GM20000 (cell line): ENCODE data around the gene NRP1.

ENCODE experiments used
- DNase-seq: peaks from one replicate; pipeline ENCODE4 v3.0.0; 2012; ENCODE audit warnings: low spot score
- CTCF ChIP-seq: IDR thresholded peaks from 2 replicates; pipeline ENCODE4 v1.5.1; 2012; ENCODE audit warnings: mild to moderate bottlenecking, control low read depth; ENCODE audit errors: extremely low read depth, missing control alignments

The NRP1 gene

DNA sequence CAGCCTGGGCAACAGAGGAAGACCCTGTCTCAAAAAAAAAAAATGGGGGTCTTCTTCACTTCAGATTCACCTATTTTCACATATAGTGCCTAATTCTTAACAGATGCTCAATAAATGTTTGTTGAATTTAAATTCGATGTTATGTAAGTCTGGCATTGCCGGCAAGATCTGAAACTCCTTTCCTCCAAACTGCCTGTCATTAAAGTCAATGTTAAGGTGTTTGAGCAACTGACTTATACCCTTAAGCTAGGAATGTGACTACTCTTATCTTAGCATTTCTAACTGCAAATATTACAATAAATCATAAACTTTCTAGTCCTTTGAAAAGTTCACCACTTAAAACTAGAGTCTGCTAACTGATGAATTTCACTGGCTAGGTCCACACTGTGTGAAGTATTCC lies 95.2 kb downstream of the NRP1 start:
- no peak for DNase-seq
- no peak for TF ChIP-seq CTCF

DNA sequence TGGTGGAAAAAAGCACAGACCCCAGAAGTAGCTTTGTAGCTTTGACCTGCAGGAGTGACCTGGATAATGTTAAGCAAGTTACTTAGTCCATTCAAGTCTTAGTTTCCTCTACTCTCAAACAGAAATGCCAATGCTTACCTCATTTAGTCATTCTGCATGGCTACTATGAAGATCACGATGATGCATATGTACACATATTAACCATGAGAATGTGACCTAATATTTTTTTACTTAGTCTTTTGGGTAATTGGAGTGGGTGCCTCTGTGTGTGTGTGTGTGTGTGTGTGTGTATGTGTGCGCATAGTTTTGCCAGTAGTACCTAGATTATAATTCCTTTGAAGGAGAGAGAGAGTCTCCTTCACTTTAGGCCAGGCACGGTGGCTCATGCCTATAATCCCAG lies 95.8 kb downstream of the NRP1 start:
- DNase-seq = no peak

GRCh38 chr10:33237736-33238624 lies 96.5 kb downstream of the NRP1 start:
- DNase-seq = no peak
- TF ChIP-seq CTCF = no peak

More for the DNA sequence above, 95.8 kb downstream of the NRP1 start:
- TF ChIP-seq CTCF = no peak

- no peak for TF ChIP-seq CTCF
- no peak for DNase-seq
Measured at GRCh38 chr10:33236916-33237315, 97.6 kb downstream of the NRP1 start.

- no peak for DNase-seq
- no peak for TF ChIP-seq CTCF
Measured at GRCh38 chr10:33235951-33236350, 98.5 kb downstream of the NRP1 start.

DNA sequence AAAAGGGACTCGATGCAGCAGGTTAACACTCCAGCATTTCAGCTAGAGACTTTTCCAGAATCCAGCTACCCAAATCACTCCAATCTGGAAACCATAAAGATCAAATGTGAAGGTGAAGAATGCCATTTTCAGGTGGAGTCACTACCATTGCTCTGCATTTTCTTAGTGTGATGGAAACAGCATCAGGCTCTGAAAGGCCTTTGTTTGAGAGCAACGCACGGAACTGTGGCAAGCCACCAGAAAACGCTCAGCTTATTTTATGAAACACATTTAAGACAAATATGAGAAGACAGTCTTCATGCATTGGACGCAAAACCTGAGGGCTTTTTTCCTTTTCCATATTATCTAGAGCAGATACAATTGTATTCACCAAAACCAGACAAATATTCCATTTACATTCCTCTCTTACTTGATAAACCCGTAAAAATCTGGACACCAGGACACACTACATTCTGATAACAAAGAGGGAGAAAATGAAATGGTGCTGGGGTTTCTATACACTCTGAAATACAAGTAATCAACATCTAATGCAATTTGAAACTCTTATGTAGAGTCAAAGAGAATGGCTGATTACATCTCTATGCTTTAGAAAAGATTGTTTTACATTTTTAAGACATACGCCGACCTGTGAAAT lies 99.1 kb downstream of the NRP1 start:
- DNase-seq = no peak
- no peak for TF ChIP-seq CTCF

- DNase-seq = no peak
- TF ChIP-seq CTCF = no peak
Measured at GRCh38 chr10:33234831-33235237, 99.6 kb downstream of the NRP1 start.
